HepG2 (cell line): ENCODE data around the gene NDUFB6. TPM values are rescaled to one million over a fixed set of nuclear protein-coding genes. Genes with fewer than 3 reads are reported as not detected.

Experiments
- CC2D1A ChIP-seq: sonication (generic); formaldehyde crosslinking; IDR thresholded peaks from 2 replicates; pipeline ENCODE4 v1.8.1; 2023; ENCODE audit warnings: mild to moderate bottlenecking, missing genetic modification reagents
- FOXA3 ChIP-seq: IDR thresholded peaks from 2 replicates; pipeline ENCODE4 v1.6.1; 2016; ENCODE audit warnings: missing genetic modification reagents, missing compliant biosample characterization
- MAZ ChIP-seq, 2 experiments: sonication (generic) in 1 of 2; formaldehyde crosslinking in 1 of 2; IDR thresholded peaks; 2 replicates each; pipeline versions ENCODE4 v1.5.0 to v1.6.1; 2012 to 2020; ENCODE audit warnings: low read depth in 2 of 2, mild to moderate bottlenecking in 2 of 2, borderline replicate concordance in 1 of 2, improper control_type of control experiment in 1 of 2, low read length in 1 of 2, missing genetic modification reagents in 1 of 2, moderate library complexity in 1 of 2
- RBM39 ChIP-seq: fragments of 200-400 bp; formaldehyde crosslinking; IDR thresholded peaks from one replicate; pipeline ENCODE4 v1.6.1; 2018; ENCODE audit warnings: antibody characterized with exemption, mild to moderate bottlenecking, low read depth, low read length; ENCODE audit not compliant: poor library complexity, severe bottlenecking
- ZBTB25 ChIP-seq: IDR thresholded peaks from 2 replicates; pipeline ENCODE4 v1.6.1; 2018; ENCODE audit warnings: missing genetic modification reagents
- ZBTB38 ChIP-seq: sonication (generic); formaldehyde crosslinking; IDR thresholded peaks from 2 replicates; pipeline ENCODE4 v1.5.1; 2020; ENCODE audit warnings: mild to moderate bottlenecking, missing genetic modification reagents
- ZNF232 ChIP-seq: sonication (generic); formaldehyde crosslinking; IDR thresholded peaks from 2 replicates; pipeline ENCODE4 v1.4.0; 2020; ENCODE audit warnings: missing genetic modification reagents, borderline replicate concordance
- ZNF451 ChIP-seq: sonication (generic); formaldehyde crosslinking; IDR thresholded peaks from 2 replicates; pipeline ENCODE4 v1.5.0; 2020; ENCODE audit warnings: mild to moderate bottlenecking, missing genetic modification reagents
- ZNF672 ChIP-seq: sonication (generic); formaldehyde crosslinking; IDR thresholded peaks from 2 replicates; pipeline ENCODE4 v1.8.1; 2022; ENCODE audit warnings: missing genetic modification reagents
- polyA plus RNA-seq, 8 experiments: library from polyadenylated mRNA; depleted of rRNA in 3 of 8; stranded (reverse) in 7 of 8; unstranded in 1 of 8; fragments of >200 nt; fragmentation: Illumina TruSeq in 4 of 8; extraction: Trizol in 4 of 8; gene quantifications; 2 replicates each; pipeline versions ENCODE4 v1.2.1 to v1.2.3, GENCODE V29; 2011 to 2016; ENCODE audit warnings: low read depth in 4 of 8, missing spikeins in 1 of 8, mixed read lengths in 1 of 8; ENCODE audit not compliant: insufficient read depth in 1 of 8
- total RNA-seq, 5 experiments: library from RNA; depleted of rRNA; stranded (reverse); fragments of >200 nt; fragmentation: Illumina TruSeq; extraction: Trizol; gene quantifications; 2 replicates each; pipeline ENCODE4 v1.2.3, GENCODE V29; 2016; ENCODE audit warnings: low read depth in 1 of 5
- TF ChIP-seq, protein P1 (sequence below): sonication (generic); formaldehyde crosslinking; IDR thresholded peaks from 2 replicates; pipeline ENCODE4 v1.4.0; 2020; ENCODE audit warnings: missing genetic modification reagents, borderline replicate concordance
- TF ChIP-seq, protein P2 (sequence below): sonication (generic); formaldehyde crosslinking; IDR thresholded peaks from one replicate; pipeline ENCODE4 v1.5.1; 2020; ENCODE audit warnings: mild to moderate bottlenecking, missing genetic modification reagents; ENCODE audit errors: not compliant biosample characterization

The NDUFB6 gene
- total and polyA plus RNA-seq, 2 of the 13 experiments (the other 11 are each of a cell fraction or from before 2014, with no cell fraction given), result 31.2 to 81.9 TPM

DNA sequence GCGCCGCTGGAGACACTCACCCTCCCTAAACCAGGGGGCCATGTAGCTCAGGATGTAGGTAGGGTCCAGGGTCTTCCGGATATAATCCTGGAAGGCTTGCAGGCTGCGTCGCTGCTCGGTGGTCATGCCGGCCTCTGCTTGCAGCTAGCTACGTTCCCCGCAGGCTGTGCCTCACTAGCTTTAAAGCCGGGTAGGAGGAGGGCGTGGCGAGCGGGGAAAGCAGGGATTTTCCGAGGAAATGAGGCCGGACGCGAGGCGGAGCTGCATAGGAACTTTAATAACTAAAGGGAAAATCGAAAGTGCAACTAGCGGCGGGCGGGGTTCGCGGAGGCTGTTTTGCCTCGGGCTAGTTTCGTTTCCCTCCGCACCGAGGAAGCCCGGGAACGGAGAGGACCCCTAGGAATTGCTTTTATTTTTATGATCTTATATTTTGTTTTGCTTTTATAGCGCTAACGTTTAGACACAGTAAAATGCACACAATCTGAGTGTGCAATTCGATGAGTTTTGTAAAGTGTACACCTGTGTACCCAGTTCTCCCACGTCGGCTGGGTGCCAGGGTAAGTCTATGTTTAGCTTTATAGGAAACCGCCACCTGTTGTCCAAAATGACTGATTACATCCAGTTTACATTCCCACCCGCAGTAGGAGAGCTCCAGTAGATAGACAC, 46.8 kb downstream of the NDUFB6 start, which contains the start of gene RIGI (continued):
- TF ChIP-seq, protein P1, sequence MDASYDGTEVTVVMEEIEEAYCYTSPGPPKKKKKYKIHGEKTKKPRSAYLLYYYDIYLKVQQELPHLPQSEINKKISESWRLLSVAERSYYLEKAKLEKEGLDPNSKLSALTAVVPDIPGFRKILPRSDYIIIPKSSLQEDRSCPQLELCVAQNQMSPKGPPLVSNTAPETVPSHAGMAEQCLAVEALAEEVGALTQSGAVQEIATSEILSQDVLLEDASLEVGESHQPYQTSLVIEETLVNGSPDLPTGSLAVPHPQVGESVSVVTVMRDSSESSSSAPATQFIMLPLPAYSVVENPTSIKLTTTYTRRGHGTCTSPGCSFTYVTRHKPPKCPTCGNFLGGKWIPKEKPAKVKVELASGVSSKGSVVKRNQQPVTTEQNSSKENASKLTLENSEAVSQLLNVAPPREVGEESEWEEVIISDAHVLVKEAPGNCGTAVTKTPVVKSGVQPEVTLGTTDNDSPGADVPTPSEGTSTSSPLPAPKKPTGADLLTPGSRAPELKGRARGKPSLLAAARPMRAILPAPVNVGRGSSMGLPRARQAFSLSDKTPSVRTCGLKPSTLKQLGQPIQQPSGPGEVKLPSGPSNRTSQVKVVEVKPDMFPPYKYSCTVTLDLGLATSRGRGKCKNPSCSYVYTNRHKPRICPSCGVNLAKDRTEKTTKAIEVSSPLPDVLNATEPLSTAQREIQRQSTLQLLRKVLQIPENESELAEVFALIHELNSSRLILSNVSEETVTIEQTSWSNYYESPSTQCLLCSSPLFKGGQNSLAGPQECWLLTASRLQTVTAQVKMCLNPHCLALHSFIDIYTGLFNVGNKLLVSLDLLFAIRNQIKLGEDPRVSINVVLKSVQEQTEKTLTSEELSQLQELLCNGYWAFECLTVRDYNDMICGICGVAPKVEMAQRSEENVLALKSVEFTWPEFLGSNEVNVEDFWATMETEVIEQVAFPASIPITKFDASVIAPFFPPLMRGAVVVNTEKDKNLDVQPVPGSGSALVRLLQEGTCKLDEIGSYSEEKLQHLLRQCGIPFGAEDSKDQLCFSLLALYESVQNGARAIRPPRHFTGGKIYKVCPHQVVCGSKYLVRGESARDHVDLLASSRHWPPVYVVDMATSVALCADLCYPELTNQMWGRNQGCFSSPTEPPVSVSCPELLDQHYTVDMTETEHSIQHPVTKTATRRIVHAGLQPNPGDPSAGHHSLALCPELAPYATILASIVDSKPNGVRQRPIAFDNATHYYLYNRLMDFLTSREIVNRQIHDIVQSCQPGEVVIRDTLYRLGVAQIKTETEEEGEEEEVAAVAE (CRISPR knock-in tag), result no peak
- no peak for TF ChIP-seq ZNF672 (CRISPR knock-in tag)
- no peak for TF ChIP-seq ZBTB25 (CRISPR knock-in tag)
- no peak for TF ChIP-seq MAZ (IDR thresholded peaks at IDR 0.05; ENCODE audit: borderline replicate concordance, low read depth, low read length)
- TF ChIP-seq MAZ (CRISPR knock-in tag; IDR thresholded peaks at IDR 0.05; ENCODE audit: low read depth), result peak; percentile 49; the same call in 1 of the 2 replicates
- TF ChIP-seq CC2D1A (CRISPR knock-in tag), result no peak
- TF ChIP-seq, protein P2, sequence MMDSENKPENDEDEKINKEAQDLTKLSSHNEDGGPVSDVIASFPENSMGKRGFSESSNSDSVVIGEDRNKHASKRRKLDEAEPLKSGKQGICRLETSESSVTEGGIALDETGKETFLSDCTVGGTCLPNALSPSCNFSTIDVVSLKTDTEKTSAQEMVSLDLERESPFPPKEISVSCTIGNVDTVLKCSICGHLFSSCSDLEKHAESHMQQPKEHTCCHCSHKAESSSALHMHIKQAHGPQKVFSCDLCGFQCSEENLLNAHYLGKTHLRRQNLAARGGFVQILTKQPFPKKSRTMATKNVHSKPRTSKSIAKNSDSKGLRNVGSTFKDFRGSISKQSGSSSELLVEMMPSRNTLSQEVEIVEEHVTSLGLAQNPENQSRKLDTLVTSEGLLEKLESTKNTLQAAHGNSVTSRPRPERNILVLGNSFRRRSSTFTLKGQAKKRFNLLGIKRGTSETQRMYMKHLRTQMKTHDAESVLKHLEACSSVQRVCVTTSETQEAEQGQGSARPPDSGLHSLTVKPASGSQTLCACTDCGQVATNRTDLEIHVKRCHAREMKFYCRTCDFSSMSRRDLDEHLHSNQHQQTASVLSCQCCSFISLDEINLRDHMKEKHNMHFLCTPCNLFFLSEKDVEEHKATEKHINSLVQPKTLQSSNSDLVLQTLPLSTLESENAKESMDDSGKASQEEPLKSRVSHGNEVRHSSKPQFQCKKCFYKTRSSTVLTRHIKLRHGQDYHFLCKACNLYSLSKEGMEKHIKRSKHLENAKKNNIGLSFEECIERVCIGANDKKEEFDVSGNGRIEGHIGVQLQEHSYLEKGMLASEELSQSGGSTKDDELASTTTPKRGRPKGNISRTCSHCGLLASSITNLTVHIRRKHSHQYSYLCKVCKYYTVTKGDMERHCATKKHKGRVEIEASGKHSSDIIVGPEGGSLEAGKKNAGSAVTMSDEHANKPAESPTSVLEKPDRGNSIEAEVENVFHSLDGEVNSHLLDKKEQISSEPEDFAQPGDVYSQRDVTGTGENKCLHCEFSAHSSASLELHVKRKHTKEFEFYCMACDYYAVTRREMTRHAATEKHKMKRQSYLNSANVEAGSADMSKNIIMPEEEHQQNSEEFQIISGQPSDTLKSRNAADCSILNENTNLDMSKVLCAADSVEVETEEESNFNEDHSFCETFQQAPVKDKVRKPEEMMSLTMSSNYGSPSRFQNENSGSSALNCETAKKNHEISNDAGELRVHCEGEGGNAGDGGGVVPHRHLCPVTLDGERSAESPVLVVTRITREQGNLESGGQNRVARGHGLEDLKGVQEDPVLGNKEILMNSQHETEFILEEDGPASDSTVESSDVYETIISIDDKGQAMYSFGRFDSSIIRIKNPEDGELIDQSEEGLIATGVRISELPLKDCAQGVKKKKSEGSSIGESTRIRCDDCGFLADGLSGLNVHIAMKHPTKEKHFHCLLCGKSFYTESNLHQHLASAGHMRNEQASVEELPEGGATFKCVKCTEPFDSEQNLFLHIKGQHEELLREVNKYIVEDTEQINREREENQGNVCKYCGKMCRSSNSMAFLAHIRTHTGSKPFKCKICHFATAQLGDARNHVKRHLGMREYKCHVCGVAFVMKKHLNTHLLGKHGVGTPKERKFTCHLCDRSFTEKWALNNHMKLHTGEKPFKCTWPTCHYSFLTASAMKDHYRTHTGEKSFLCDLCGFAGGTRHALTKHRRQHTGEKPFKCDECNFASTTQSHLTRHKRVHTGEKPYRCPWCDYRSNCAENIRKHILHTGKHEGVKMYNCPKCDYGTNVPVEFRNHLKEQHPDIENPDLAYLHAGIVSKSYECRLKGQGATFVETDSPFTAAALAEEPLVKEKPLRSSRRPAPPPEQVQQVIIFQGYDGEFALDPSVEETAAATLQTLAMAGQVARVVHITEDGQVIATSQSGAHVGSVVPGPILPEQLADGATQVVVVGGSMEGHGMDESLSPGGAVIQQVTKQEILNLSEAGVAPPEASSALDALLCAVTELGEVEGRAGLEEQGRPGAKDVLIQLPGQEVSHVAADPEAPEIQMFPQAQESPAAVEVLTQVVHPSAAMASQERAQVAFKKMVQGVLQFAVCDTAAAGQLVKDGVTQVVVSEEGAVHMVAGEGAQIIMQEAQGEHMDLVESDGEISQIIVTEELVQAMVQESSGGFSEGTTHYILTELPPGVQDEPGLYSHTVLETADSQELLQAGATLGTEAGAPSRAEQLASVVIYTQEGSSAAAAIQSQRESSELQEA (CRISPR knock-in tag), result no peak
- no peak; the same call in 1 of the 2 replicates for TF ChIP-seq ZBTB38
- no peak for TF ChIP-seq ZNF451
- TF ChIP-seq RBM39, result peak; percentile 38
- TF ChIP-seq ZNF232 (CRISPR knock-in tag), result peak; percentile 92
- peak; percentile 31 for TF ChIP-seq FOXA3 (CRISPR knock-in tag)
